ENCODE measurements around the gene CD59.

GRCh38 chr11:33703234-33703633, 33.0 kb downstream of the CD59 start:
- TF ChIP-seq CTCF (IDR thresholded peaks at IDR 0.05; ENCODE audit: low read length): no peak
- TF ChIP-seq EZH2 (IDR thresholded peaks at IDR 0.05; ENCODE audit: borderline replicate concordance, low read length): no peak
